NOMO-1 (cell line): ENCODE data around the gene ODF2L.

Experiments used
- DNase-seq, 2 experiments: peaks; one replicate each; lab custom pipeline; 2025; ENCODE audit not compliant: unreplicated experiment in 2 of 2; lab: John Stamatoyannopoulos, UW

Gene ODF2L

DNA sequence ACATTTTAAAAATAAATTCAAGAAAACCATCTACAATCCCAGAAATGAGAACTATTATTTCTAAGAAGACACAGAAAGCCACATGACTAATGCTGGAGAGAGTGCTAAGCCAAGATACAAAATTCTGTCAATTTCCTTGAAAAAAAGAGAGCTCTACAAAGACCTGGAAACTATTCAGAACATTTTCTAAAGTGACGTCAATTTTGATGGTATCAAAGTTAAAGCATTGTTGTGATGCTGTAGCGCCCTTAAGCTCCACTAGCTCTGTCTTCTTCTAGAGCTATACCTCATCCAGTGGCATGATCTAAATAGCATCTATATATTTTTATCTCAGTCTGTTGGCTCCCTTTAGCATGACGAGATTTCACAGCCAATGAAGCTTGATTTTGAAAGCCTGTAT is 73.9 kb downstream of the ODF2L start:
- DNase-seq = no peak

- DNase-seq = no peak
Observed at GRCh38 chr1:86318436-86318835, 77.7 kb downstream of the ODF2L start.

GRCh38 chr1:86317926-86318325 is 78.2 kb downstream of the ODF2L start:
- no peak for DNase-seq

- no peak for DNase-seq
Observed at GRCh38 chr1:86305731-86306130, 90.4 kb downstream of the ODF2L start.

DNA sequence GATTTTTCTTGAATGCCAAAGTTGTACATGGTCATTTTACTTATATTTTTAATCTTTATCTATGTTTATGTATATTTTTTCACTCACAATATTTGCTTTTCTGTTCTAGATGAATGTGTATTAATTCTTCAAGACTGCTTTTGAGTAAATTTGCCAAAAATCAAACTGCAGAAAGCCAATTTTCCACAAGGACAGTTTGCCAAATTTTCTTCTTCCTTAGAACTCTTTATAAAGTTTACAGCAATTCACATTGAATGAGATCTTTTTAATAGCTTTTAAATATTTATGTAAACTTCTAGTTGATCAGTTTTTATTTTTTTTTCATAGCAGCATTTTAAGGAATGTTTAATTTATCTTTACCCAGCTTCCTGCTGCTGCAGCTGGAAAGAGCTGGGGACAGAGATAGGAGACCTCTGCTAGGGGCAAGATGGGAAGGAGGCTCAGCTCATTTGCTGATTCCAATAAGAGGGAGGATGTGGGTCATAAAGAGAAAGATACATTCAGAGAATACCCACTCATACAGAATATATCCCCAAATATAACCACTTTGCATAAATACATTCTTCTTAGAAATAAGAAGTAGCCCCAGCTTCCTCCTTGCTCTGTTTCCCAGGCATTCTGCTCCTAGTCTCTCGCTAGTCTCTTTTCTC is 93.0 kb downstream of the ODF2L start:
- DNase-seq = no peak
